Endothelial cell of umbilical vein (primary cell): ENCODE data around the gene KRABD2.

ENCODE experiments used
- BruUV-seq: library from RNA; stranded (reverse); fragments of 400-500 nt; replicated peaks from 2 replicates; lab custom pipeline; 2021; lab: Mats Ljungman, UMichigan
- CTCF ChIA-PET: fragments of 300-600, 350-600 bp; sonication (Branson Sonifier 250); formaldehyde crosslinking; loops from one replicate; lab custom pipeline; 2021; ENCODE audit warnings: antibody characterized with exemption, inconsistent platforms; lab: Charles Lee
- POLR2A ChIA-PET: fragments of 300-600, 350-600 bp; sonication (Branson Sonifier 250); formaldehyde crosslinking; loops from one replicate; lab custom pipeline; 2021; ENCODE audit warnings: antibody characterized with exemption, inconsistent platforms; lab: Charles Lee
- DNase-seq: peaks from one replicate; pipeline ENCODE4 v3.0.0-alpha.2; 2011; ENCODE audit warnings: low read depth, low spot score
- FAIRE-seq: peaks from 2 replicates; lab custom pipeline; 2011; peaks lifted over from hg19 to GRCh38; lab: Jason Lieb, UNC
- H2AFZ ChIP-seq: 2 replicates; pipeline ENCODE4 v1.6.0; 2012; ENCODE audit warnings: low read depth, low read length, control low read depth, inconsistent platforms
- H3K27ac ChIP-seq: 2 replicates; pipeline ENCODE4 v1.5.1; 2011; ENCODE audit warnings: low read depth, mild to moderate bottlenecking, control low read depth, low read length, moderate library complexity; ENCODE audit not compliant: insufficient read depth
- H3K27me3 ChIP-seq, 2 experiments: 2 replicates each; pipeline versions ENCODE4 v1.6.0 to v1.6.1; 2011; ENCODE audit warnings: low read length in 2 of 2, mixed read lengths in 1 of 2; ENCODE audit not compliant: control insufficient read depth in 2 of 2, insufficient read depth in 2 of 2
- H3K36me3 ChIP-seq, 2 experiments: 2 replicates in 1 of 2; 3 replicates in 1 of 2; pipeline ENCODE4 v1.5.1; 2011; ENCODE audit warnings: low read length in 2 of 2, mild to moderate bottlenecking in 1 of 2, moderate library complexity in 1 of 2; ENCODE audit not compliant: control insufficient read depth in 2 of 2, insufficient read depth in 2 of 2; ENCODE audit errors: extremely low read depth in 1 of 2
- H3K4me1 ChIP-seq: 3 replicates; pipeline ENCODE4 v1.5.1; 2011; ENCODE audit warnings: mild to moderate bottlenecking, low read length; ENCODE audit not compliant: control insufficient read depth, insufficient read depth; ENCODE audit errors: extremely low read depth
- H3K4me2 ChIP-seq: 2 replicates; pipeline ENCODE4 v1.6.1; 2011; ENCODE audit warnings: low read length, control low read depth, mixed read lengths; ENCODE audit not compliant: insufficient read depth
- H3K4me3 ChIP-seq, 3 experiments: fragments of 200-600 bp in 1 of 3; sonication (generic), shearing (Covaris generic) in 1 of 3; replicated peaks in 1 of 3; 2 replicates each; pipeline ENCODE4 v1.5.1; 2011 to 2016; ENCODE audit warnings: control low read depth in 3 of 3, low read length in 3 of 3, mild to moderate bottlenecking in 2 of 3, inconsistent platforms in 1 of 3, low read depth in 1 of 3, moderate library complexity in 1 of 3; ENCODE audit not compliant: insufficient read depth in 1 of 3
- H3K79me2 ChIP-seq: 2 replicates; pipeline ENCODE4 v1.6.0; 2012; ENCODE audit warnings: low read length, inconsistent platforms; ENCODE audit not compliant: control insufficient read depth, insufficient read depth
- H3K9ac ChIP-seq: replicated peaks from 2 replicates; pipeline ENCODE3; 2011; ENCODE audit warnings: low read length, control low read depth; ENCODE audit not compliant: insufficient read depth; ENCODE audit errors: extremely low read depth
- H3K9me1 ChIP-seq: replicated peaks from 3 replicates; pipeline ENCODE4 v1.6.0; 2011; ENCODE audit warnings: mild to moderate bottlenecking, low read length; ENCODE audit not compliant: control insufficient read depth, insufficient read depth; ENCODE audit errors: extremely low read depth
- H3K9me3 ChIP-seq: replicated peaks from 2 replicates; pipeline ENCODE4 v1.5.1; 2012; ENCODE audit warnings: low read length, inconsistent platforms; ENCODE audit not compliant: control insufficient read depth, insufficient read depth
- H4K20me1 ChIP-seq: replicated peaks from 2 replicates; pipeline ENCODE3; 2011; ENCODE audit warnings: mild to moderate bottlenecking, low read length; ENCODE audit not compliant: control insufficient read depth, insufficient read depth; ENCODE audit errors: extremely low read depth
- EZH2 ChIP-seq: IDR thresholded peaks from 2 replicates; pipeline ENCODE4 v1.6.1; 2012; ENCODE audit warnings: borderline replicate concordance, low read depth, mild to moderate bottlenecking, moderate library complexity, low read length, inconsistent platforms; ENCODE audit not compliant: severe bottlenecking
- FOS ChIP-seq: IDR thresholded peaks from 2 replicates; pipeline ENCODE4 v1.6.1; 2011; ENCODE audit warnings: mild to moderate bottlenecking, low read length, moderate library complexity, borderline replicate concordance; ENCODE audit not compliant: insufficient read depth
- GATA2 ChIP-seq: IDR thresholded peaks from 2 replicates; pipeline ENCODE4 v1.7.0; 2011; ENCODE audit warnings: low read depth, mild to moderate bottlenecking, moderate library complexity, mixed read lengths, low read length; ENCODE audit not compliant: insufficient read length, insufficient read depth
- JUN ChIP-seq: IDR thresholded peaks from 2 replicates; pipeline ENCODE4 v1.6.1; 2011; ENCODE audit warnings: borderline replicate concordance, low read depth; ENCODE audit not compliant: insufficient read length, insufficient read depth
- MYC ChIP-seq: IDR thresholded peaks from one replicate; pipeline ENCODE4 v1.6.1; 2011; ENCODE audit warnings: mild to moderate bottlenecking, low read depth, low read length
- POLR2A ChIP-seq: IDR thresholded peaks from 2 replicates; pipeline ENCODE4 v1.6.1; 2012; ENCODE audit warnings: low read depth, mild to moderate bottlenecking, control low read depth, low read length
- POLR2AphosphoS5 ChIP-seq: IDR thresholded peaks from 2 replicates; pipeline ENCODE4 v1.6.1; 2012; ENCODE audit warnings: low read depth, mild to moderate bottlenecking, control low read depth, low read length, moderate library complexity; ENCODE audit not compliant: insufficient read depth
- dilution Hi-C: fragments of 300-500 bp; cut with MboI; formaldehyde crosslinking; loops from one replicate; pipeline ENCODE4 v1.15.0; 2019; ENCODE audit warnings: low sequenced_read_pairs; ENCODE audit not compliant: extremely low pct_ligation_motif_present
- intact Hi-C: fragments of 100-400 bp; cut with micrococcal nuclease; formaldehyde crosslinking; loops from one replicate; pipeline ENCODE4 v1.10.0; 2022
- TF ChIP-seq, protein P1 (sequence below), 2 donors: IDR thresholded peaks; 1 replicate in 1 of 2; 2 replicates in 1 of 2; pipeline ENCODE4 v1.5.1; 2011; ENCODE audit warnings: low read length in 2 of 2, mild to moderate bottlenecking in 2 of 2, moderate library complexity in 2 of 2, control low read depth in 1 of 2, inconsistent platforms in 1 of 2, low read depth in 1 of 2; ENCODE audit not compliant: insufficient read depth in 1 of 2; ENCODE audit errors: extremely low read depth in 1 of 2
- TF ChIP-seq, protein P2 (sequence below): IDR thresholded peaks from 2 replicates; pipeline ENCODE4 v1.6.1; 2011; ENCODE audit not compliant: insufficient read depth, insufficient read length

The KRABD2 gene

GRCh38 chr17:8408371-8408770 is 31.9 kb upstream of the KRABD2 start:
- FAIRE-seq: no peak
- no peaks in the 10 kb centered on the region for H3K9me1 ChIP-seq
- H3K27ac ChIP-seq: no peak overlapping the region
- BruUV-seq: no TSS peak
- H2AFZ ChIP-seq: no peak overlapping the region
- H3K27me3 ChIP-seq: peaks cover 4 to 9% of the 10 kb centered on the region in 2 experiments
- no peaks in the 10 kb centered on the region for H3K4me1 ChIP-seq
- TF ChIP-seq EZH2: no peak
- no peak for TF ChIP-seq MYC
- TF ChIP-seq FOS: no peak
- no peak for TF ChIP-seq POLR2AphosphoS5
- TF ChIP-seq, protein P1, sequence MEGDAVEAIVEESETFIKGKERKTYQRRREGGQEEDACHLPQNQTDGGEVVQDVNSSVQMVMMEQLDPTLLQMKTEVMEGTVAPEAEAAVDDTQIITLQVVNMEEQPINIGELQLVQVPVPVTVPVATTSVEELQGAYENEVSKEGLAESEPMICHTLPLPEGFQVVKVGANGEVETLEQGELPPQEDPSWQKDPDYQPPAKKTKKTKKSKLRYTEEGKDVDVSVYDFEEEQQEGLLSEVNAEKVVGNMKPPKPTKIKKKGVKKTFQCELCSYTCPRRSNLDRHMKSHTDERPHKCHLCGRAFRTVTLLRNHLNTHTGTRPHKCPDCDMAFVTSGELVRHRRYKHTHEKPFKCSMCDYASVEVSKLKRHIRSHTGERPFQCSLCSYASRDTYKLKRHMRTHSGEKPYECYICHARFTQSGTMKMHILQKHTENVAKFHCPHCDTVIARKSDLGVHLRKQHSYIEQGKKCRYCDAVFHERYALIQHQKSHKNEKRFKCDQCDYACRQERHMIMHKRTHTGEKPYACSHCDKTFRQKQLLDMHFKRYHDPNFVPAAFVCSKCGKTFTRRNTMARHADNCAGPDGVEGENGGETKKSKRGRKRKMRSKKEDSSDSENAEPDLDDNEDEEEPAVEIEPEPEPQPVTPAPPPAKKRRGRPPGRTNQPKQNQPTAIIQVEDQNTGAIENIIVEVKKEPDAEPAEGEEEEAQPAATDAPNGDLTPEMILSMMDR (IDR thresholded peaks at IDR 0.05; ENCODE audit: extremely low read depth in 1 of 2, insufficient read depth in 1 of 2, low read depth in 1 of 2, low read length in 2 of 2): no peak
- TF ChIP-seq POLR2A: no peak
- TF ChIP-seq JUN: no peak
- TF ChIP-seq, protein P2, sequence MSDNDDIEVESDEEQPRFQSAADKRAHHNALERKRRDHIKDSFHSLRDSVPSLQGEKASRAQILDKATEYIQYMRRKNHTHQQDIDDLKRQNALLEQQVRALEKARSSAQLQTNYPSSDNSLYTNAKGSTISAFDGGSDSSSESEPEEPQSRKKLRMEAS: no peak
- TF ChIP-seq GATA2: no peak
- dilution Hi-C loops: no loop called here
- CTCF ChIA-PET: interaction anchor here (1.6 to 2.8 kb wide), 2 partner anchors 338 to 377 kb away, joined by 8 to 51 read pairs; no protein-coding TSS in a partner anchor
- no peaks in the 10 kb centered on the region for H4K20me1 ChIP-seq
- H3K36me3 ChIP-seq: no peaks in the 10 kb centered on the region
- H3K4me2 ChIP-seq: no peak overlapping the region
- intact Hi-C loops: no loop called here
- POLR2A ChIA-PET: no interaction called here
- no peak overlapping the region for H3K4me3 ChIP-seq
- DNase-seq: no peak
- H3K9ac ChIP-seq: no peak overlapping the region
- H3K9me3 ChIP-seq: no peaks in the 10 kb centered on the region
- no peaks in the 10 kb centered on the region for H3K79me2 ChIP-seq
